OCI-LY3 (cell line): ENCODE data around the gene CLDN12.

ENCODE experiments used
- CTCF ChIP-seq: fragments of 200-600, 300-600 bp; sonication (generic); IDR thresholded peaks from 2 replicates; pipeline ENCODE4 v1.5.1; 2014; ENCODE audit warnings: antibody characterized with exemption, low read length, low read depth
- EZH2phosphoT487 ChIP-seq: fragments of 200-600 bp; shearing (Covaris generic); IDR thresholded peaks from 2 replicates; pipeline ENCODE4 v1.6.1; 2018; ENCODE audit warnings: antibody characterized with exemption, mixed run types, low read depth

- TF ChIP-seq CTCF (no peak), EZH2phosphoT487 (no peak)
Observed at GRCh38 chr7:90461219-90461618, 58.0 kb downstream of the CLDN12 start.
